HG03442 (cell line): ENCODE results near the gene MBP.

Source experiments
- ATAC-seq: cut with Tn5 transposase; IDR thresholded peaks from one replicate; pipeline ENCODE4 v1.9.1; 2021; ENCODE audit warnings: mild to moderate bottlenecking, moderate library complexity; ENCODE audit not compliant: unreplicated experiment

MBP gene

DNA sequence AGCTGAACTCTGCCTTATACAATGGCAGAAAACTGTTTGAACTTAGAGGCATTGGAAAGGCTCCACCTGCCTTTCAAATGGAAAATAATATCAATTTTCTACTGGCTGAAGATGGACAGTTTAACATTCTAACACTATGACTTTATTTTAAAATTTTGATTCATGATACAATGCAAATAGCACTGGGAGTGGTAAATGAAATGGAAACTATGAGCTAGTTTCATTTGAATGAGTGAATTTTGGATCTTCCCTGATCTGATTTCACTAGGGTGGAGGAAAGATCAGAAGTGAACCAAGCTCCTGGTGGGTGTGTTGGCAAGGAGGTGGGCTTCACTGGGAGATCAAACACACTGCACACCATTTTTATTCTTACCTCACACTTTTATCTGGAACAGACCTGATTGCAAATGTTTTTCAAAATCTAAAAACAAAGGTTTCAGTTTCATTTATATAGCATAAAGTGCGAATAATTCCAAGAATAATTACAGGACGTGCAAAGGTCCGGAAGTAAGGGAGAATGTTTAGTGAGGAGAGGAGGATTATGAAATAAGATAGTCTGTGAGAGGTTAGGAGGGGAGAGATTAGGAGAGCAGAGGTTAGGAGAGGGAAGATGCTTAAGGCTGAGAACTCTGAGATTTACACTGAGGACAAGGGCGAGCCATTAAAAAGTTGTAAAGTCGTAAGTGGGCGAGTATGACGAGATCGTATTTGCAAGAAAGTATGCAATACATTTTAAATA is 18.6 kb upstream of the MBP start:
- no peak for ATAC-seq

DNA sequence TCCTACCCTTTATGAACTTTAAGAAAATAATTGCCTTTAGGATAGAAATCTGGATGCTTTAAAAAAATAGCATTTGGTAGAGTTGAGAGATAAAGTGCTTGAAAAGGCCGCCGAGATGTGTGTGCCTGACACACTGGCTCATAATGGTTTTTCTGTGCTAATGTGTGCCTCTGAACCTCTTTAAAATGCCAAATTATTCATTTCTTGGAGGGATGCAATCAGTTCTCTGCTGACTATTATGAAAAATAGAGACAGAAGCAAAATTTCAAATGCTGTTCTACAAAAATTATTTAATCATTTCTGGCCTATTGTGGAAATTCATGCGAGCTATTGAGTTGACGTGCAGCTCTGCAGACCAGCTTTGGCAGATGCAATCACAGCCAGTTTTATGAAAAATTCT is 18.0 kb upstream of the MBP start:
- ATAC-seq: no peak

DNA sequence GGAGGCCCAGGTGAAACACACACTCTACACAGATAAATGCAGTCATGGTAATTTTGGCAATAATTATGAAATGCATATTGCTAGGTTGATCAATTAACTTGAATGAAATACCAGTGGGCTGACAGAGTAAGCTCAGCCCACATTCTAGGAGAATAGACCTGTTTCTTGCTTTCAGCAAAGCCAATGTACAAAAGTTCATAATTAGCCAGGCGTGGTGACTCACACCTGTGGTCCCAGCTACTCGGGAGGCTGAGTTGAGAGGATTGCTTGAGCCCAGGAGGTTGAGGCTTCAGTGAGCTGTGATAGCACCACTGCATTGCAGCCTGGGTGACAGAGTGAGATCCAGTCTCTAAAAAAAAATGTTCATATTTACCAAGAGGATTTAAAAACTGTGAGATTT is 15.7 kb upstream of the MBP start:
- no peak for ATAC-seq

DNA sequence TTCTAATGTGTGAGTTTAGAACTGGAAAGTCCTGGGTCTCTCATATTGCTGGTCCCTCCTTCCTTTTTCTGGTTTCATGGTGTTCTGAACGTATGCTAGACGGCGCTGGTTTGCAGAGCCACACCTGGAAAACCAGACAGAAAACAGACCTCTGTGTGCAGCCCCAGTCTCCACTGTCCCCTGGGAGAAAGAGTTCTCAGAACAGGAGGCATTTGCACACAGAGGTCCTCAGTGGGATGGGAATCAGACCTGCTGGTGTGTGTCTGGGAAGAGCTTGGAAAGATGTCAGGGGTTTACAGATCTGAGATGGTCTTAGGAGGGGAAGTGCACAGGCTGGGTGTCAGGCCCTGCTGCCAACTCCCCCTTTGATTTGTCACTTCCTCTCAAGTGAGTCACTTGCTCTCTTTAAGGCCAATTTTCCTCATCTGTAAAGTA is 14.9 kb upstream of the MBP start:
- peak; percentile 54 for ATAC-seq

GRCh38 chr18:77146249-77147080 is 13.9 kb upstream of the MBP start:
- ATAC-seq: no peak

DNA sequence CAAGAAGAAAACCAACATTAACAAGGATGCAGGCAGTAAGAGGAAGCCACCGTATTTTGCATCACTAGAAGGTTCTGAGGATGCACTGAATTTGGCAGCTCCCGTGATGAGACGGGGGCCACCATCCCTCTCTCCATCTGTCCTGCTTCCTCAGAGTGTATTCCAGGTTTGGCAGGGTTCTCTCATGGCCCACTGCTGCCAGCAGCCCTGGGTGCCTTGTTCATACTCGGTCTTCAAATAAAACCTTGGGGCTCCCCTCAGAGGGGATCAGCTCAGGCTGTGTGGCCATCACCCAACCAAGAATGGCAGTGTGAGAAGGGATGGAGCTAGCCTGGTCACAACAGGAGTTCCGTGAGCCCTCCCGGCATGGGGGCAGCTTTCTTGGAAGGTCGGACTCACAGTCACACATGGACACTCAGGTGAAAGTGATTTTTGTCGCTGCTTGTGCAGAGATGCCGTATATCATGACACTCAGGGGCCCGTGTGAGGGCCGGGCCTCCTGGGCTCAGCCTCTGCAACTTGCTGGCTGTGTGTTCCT is 12.8 kb upstream of the MBP start:
- ATAC-seq: no peak

GRCh38 chr18:77144451-77145118 is 12.0 kb upstream of the MBP start:
- ATAC-seq: no peak

DNA sequence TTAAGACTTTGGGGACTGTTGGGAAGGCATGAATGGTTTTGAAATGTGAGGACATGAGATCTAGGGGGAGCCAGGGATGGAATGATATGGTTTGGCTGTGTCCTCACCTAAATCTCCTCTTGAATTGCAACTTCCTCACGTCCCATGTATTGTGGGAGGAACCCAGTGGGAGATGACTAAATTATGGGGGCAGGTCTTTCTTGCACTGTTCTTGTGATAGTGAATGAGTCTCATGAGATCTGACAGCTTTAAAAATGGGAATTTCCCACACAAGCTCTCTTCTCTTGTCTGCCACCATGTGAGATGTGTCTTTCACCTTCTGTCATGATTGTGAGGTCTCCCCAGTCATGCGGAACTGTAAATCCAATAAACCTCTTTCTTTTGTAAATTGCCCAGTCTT is 11.5 kb upstream of the MBP start:
- ATAC-seq: no peak

DNA sequence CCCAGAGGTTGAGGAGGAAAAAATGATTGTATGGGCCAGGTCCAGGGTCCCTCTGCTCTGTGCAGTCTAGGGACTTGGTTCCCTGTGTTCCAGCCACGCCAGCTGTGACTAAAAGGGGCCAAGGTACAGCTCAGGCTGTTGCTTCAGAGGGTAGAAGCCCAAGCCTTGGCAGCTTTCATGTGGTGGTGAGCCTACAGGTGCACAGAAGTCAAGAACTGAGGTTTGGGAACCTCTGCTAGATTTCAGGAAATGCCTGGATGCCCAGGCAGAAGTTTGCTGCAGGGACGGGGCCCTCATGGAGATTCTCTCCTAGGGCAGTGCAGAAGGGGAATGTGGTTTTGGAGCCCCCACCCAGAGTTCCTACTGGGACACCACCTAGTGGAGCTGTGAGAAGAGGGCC is 10.6 kb upstream of the MBP start:
- ATAC-seq: no peak

GRCh38 chr18:77141401-77142118 is 9.0 kb upstream of the MBP start:
- no peak for ATAC-seq

DNA sequence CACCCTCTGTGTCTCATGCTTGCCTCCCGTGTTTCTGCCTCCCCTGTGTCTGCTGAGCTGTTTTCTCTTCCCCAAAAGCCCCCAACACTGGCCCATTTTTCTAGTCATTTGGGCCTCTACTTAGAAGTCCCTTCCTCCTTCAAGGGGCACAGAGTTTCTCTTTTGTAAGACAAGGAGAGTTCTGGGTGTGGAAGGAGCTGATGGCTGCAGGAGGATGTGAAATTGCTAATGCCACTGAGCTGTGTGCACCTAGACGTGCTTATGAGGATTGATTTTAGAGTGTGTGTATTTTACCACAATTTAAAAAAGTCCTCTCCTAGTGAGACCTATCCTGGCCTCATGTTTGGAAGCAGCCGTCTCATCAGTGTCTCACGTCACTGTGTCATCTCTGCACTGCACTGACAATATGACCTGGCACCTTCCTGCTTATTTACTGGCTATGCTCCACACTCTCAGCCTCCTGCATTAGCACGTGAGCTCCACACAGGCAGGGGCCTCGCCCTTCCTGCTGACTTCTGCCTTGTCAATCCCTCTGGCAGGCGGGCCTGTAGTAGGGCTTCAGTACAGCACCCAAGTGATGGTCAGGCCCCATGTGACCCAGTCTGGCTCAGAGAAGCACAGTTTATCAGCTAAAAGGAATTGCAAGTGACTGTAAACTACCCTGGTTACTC is 8.0 kb upstream of the MBP start:
- ATAC-seq: no peak

GRCh38 chr18:77140030-77140429 is 7.4 kb upstream of the MBP start:
- ATAC-seq: no peak

DNA sequence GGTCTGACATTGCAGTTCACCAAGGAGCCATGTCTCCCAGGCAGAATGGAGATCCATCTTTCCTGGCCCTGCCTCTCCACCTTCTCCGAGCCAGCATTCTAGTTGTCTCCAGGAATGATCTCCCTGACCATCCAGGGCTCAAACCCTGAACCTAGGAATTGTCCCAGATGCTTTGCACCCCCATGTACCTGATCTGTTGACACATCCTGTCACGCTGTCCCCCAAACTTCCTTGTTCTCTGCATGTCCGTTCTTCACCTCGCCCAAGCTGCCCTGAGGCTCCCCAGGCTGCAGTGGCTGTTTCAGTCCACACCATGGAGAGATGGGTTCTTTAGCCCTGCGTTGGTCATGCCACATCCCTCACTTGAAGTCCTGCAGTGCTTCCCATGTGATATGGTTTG is 7.0 kb upstream of the MBP start:
- ATAC-seq: no peak

DNA sequence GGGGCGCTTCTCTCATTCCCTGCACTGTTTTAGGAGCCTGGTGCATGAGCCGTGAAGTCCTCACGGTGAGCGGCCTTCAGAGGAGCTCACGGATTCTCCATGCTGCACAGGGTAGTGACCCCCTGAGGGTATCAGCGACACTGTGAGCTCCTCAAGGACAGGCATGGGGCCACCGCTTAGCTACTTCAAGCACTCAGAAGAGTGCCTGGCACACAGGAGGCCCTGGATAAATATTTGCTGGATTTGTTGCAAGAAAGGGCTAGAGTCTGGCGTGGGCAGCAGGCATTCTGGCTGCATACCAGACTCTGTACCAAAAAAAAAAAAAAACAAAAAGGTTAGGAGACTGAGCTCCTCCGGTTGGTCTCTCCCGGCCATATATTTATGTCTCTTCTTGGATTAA is 5.7 kb upstream of the MBP start:
- no peak for ATAC-seq

GRCh38 chr18:77137851-77138250 is 5.3 kb upstream of the MBP start:
- no peak for ATAC-seq

DNA sequence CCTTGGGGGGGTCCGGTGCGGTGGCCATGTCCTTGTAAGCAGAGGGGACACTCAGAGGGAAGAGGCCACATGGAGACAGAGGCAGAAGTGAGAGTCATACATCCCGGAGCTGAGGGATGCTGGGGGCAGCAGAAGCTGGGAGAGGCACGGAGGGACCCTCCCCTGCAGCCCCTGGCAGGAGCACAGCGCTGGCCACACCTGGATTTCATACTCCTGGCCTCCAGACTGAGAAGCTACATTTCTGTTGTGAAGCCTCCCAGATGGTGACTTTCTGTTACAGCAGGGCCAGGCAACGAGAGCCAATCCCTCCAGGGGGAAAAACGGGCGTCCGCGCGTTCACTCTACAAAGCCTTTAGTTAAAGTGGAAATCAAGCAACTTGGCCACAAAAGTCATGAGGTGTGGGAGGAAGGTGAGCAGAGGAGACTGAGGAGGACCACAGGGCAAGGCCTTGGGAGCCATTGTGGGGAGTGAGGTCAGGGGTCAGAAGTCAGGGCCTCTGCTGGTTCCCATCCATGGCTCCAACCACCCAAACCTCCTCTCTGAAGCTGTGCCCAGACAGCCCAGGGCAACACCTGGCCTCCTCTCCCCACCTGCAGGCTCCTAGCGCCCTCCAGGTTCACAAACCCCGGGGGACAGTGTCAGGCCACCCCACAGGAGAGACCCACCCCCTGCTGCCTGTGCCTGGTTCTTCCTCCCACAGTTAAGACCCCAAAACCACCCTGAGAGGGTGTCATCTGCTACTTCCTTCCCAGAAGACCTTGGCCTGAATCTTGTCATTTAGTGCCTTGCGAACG is 4.5 kb upstream of the MBP start:
- no peak for ATAC-seq

DNA sequence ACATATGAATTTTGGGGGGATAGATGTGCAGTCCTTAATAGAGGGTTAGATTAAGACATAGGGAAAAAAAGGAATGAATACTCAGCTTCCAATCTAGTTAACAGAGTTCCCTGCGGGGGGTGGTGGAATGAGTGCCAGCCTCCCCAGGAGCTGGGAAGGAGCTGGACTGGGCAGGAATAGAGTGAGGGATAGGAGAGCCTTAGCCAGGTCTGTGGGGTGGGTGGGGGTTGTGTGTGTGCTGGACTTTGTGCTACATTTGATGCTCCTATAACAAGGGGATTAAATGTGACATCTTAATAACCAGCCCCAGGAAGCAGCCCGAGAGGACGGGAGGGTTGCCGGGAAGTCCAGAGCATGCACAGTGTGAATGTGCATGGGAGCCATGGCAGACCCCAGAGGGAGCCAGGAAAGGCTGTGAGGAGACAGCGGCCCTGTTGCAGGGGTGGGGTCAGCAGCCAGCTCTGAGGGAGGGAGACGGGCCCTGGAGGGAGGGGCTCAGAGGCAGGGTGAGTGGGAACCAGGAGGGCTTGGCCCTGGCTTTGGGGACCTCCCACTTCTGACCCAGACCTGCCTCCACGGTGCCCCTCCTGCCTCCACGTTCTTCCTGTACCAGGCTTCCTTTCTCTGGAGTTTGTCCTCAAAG is 3.6 kb upstream of the MBP start:
- ATAC-seq: no peak

DNA sequence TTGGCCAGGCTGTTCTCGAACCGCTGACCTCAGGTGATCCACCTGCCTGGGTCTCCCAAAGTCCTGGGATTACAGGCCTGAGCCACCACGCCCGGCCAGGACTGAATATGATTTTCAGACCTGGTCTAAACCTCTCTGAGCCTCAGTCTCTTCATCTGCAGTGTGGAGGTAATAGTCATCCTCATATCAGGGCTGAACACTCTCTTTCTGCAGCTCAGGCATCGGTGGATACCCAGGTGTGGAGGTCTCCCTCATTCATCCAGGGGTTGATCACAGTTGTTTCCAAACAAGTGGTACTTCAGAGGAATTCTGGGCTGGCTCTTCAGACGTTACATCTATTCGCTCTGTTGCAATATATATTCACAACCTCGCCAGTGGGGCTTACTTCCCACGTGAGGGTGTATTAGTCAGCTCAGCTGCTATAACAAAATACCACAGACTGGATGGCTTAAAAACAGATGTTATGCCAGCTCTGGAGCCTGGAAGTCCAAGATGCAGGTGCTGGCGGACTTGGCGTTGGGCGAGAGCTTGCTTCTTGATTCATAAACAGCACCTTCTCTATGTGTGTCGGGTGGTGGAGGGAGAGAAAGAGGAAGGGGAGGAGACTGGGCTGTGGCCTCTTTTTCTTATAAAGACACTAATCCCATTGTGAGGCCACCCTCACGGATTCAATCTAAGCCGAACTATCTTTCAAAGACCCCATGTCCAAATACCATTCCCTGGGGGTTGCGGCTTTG is 2.9 kb upstream of the MBP start:
- no peak for ATAC-seq
